Activated T-helper 1 cell treated with anti-CD3 and anti-CD28 coated beads, Interleukin-2, amount 50 U/mL, for 16 hours (primary cell): ENCODE data around the gene CYP4F3.
"Not testable (repeated sequence)": the region's sequence is repeated elsewhere in the genome, so short reads cannot be mapped to it uniquely, and the experiment has no call there.

Experiments used
- DNase-seq, 2 donors: peaks; one replicate each; pipeline ENCODE4 v3.0.0-alpha.2; 2020; ENCODE audit warnings: low read depth in 1 of 2, low spot score in 1 of 2

Gene CYP4F3

DNA sequence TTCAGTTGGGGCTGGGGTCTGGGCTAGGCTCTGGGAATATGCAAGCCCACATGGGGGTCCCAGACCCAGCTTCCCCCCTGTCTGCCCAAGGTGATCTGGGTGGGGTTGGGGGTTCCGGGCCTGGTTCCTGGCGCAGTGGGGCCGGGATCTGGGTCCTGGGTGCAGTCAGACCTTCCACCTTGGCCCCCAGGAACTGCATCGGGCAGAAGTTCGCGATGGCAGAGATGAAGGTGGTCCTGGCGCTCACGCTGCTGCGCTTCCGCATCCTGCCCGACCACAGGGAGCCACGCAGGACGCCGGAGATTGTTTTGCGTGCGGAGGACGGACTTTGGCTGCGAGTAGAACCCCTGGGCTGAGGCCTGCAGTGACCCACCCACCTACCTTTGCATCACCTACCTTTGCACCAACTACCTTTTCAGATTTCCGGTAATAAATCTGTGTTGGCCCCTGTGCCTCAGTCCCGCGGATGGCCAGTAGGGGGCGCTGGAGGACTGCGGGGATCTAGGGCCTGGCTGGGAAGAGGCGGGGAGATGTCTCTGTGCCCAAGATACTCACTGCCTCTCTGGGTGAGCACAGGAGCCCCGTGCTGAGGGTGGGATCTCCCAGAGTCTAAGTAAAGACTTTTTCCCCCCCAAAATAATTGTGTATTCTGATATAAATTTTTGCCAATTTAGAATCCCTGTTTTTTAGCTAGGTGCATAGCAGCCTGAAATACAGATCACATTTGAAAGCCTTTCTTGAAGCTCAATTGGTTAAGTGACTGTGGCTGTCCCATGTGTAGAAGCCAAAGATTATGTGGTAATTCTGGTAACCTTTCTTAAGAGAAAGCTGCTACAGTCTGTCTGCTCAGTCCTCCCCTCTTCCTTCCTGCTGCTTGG is 11.5 kb upstream of the CYP4F3 start:
- DNase-seq: peak; percentile 82 to 91

DNA sequence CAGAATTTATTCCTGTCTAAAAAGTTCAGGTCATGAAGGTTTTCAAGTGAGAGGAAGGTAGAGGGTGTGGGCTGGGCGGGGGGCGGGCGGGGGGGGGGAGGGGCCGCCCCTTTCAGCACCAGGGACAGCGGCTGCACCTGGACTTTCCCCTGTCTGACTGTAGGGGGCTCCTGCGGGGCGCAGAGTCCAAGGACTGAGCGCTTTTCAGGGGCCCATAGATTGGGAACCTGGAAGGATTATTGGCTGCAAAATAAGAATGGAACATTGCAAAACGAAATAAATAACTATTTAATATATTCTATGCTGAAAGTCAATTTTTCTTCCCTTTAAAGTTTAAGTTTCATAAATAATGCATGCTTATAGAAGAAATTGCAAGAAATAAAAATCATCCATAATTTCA is 8.9 kb upstream of the CYP4F3 start:
- no peak for DNase-seq

DNA sequence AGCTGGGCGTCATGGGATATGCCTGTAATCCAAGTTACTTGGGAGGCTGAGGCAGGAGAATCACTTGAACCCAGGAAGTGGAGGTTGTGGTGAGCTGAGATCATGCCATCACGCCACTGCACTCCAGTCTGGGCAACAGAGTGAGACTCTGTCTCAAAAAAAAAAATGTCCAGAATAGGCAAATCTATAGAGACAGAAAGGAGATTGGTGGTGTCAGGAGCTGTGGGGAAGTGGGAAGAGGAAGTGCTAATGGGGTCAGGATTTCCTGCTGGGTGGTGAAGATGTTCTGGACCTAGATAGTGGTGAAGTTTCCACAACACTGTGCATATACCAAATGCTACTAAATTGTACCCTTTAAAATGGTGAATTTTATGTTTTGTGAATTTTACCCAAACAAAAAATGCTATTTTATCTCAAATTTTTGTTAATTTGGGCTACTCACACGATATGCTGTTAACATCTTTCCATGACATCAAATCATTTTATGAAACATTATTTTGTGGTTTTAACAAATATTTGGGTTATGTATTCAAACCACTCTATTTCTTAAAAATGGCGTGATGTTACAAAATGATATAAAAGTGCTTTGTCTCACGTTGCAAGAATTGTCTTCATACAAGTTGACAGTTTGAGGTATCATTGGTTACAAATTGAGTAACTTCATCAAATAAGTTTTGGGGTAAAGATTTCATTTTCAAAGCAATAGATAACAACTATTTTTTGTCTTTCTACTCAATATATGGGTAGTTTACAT is 7.4 kb upstream of the CYP4F3 start:
- DNase-seq: no peak

DNA sequence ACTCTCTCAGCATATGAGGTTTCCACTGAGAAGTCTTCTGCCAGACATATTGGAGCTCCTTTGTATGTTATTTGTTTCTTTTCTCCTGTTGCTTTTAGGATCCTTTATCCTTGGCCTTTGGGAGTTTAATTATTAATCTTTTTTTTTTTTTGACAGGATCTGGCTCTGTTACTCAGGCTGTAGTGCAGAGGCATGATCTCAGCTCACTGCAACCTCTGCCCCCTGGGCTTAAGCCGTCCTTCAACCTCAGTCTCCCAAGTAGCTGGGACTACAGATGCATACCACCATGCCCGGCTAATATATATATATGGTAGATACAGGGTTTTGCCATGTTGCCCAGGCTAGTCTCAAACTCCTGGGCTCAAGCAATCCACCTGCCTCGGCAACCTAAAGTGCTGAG is 6.6 kb upstream of the CYP4F3 start:
- no peak for DNase-seq

DNA sequence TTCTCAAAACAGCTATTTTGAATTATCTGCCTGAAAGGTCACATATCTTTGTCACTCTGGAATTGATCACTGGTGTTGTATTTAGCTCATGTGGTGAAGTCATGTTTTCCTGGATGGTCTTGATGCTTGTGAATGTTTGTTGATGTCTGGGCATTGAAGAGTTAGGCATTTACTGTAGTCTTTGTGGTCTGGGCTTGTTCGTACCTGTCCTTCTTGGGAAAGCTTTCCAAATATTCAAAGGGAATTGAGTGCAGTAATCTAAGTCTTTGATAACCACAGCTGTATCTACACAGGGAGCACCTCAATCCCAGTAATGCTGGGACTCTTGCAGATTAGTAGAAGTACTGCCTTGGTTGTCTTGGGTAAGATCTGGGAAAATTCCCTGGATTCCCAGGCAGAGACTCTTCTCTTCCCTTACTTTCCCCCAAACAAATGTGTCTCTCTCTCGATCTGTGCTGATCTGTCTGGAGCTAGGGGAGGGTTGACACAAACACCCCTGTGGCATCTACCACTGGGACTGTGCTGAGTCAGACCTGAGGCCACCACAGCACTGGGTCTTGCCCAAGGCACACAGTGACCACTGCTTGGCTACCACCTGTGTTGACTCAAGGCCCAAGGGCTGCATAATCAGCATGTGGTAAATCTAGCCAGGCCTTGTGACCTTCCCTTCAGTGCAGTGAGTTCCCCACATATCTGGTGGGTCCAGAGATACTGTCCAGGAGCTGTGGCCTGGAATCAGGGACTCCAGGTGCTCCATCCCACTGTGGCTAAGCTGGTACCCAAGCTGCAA is 5.5 kb upstream of the CYP4F3 start:
- DNase-seq: no peak

DNA sequence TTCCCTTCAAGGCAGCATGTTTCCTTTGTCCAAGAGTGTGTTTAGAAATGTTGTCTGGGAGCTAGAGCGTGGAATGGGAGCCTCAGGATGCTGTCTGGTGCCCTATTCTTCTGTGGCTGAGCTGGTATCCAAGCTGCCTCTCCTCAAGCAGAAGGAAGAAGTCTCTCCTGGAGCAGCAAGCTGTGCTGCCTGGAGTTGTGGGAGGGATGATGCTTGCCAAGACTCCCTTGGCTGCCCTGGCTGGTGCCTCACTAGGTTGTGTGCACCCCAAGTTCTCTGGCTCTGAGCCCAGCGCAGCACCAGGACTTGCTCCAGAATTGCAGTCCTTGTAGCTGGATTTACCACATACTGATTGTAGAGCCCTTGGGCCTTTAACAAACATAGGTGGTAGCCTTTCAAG is 4.7 kb upstream of the CYP4F3 start:
- no peak for DNase-seq

DNA sequence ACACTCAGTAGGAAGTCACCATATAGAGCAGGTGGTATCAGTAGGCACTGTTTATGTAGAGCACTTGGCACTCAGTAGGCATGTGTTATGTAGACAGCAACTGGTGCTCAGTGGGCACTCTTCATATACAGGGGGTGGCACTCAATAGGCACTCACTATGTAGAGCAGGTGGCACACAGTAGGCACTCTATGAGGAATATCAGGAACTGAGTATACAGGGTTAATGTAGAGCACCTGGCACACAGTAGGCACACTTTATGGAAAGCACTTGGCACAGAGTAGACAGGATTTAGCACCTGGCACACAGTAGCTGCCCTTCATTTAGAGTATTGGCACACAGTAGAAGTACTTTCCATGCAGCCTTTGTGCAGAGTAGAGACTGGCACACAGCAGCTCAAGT is 1.1 kb upstream of the CYP4F3 start:
- no peak for DNase-seq

DNA sequence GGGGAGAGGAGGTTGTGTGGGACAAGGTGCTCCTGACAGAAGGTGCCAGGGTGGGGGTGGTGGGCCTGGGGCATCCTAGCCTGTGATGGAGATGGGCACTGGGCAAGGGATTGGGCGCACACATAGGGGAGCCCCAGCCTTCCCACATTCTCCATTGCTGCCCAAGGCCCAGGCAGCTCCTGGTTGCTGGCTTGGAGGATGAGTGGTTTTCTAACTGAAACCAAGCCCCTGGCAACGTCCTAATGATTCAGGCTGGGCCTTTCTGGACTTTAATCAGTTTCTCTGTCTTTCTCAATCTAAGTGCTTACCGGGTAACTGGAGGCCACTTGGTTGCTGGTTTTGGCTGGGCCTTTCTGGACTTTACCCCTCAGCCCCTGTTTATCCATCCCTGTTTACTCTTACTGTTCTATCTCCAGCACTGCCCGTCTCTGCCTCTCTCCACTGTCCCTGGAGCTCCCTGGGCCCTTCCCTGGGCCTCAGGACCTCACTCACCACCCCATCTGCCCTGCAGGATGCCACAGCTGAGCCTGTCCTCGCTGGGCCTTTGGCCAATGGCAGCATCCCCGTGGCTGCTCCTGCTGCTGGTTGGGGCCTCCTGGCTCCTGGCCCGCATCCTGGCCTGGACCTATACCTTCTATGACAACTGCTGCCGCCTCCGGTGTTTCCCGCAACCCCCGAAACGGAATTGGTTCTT is 354 bp downstream of the CYP4F3 start:
- no peak for DNase-seq

DNA sequence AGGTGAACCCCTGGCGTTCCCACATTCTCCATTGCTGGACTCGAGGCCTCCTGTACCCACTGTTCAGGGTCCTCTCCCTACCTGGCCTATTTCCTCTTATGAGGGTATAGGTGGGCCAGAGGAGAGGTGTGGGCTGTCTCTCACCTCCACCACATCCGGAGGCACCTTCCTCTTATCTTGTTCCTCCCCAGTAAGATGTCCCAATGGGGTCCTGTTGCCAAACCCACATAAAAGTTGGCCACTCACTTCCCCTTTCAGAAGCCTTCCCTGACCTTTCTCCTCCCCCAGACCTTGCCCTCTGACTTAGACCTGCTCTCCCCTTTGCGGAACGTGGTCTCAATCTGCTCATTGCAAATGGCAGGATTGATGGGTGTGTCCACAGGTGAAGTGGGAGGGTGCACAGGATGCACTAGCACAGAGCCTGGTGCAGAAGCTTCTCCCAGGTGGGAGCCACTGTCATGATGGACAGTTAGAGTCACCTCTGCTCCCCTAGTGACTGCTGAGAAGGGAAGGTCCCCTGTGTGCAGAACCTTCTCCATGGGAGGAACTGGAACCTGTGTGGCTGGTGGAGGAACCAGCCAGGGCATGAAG is 1.3 kb downstream of the CYP4F3 start:
- no peak for DNase-seq

DNA sequence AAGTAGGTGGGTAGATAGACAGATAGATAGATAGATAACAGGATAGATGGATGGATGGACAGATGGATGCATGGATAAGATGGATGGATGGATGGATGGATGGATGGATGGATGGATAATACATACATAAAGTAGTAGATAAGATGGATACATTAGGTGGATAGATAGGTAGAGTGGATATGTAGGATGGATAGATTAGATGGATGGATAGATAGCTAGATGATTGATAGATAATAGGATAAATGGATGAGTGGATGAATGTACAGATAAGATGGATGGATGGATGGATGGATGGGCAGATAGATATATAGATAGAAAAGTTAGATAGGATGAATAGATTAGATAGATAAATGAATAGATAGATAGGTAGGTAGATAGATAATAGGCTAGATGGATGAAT is 2.1 kb downstream of the CYP4F3 start:
- no peak for DNase-seq

DNA sequence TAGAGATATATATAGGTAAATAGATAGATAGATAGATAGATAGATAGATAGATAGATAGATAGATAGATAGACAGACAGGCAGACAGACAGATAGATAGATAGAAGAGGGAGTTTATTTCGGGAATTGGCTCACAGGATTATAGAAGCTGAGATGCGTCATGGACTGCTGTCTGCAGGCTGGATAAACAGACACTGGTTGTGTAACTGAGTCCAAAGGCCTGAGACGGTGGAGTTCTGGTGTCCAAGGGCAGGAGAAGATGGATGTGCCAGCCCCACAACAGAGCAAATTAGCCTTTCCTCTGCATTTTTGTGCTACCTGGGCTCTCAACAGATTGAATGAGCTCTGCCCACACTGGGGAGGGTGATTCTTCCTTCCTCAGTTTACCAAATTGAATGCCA is 2.7 kb downstream of the CYP4F3 start:
- DNase-seq: no peak

DNA sequence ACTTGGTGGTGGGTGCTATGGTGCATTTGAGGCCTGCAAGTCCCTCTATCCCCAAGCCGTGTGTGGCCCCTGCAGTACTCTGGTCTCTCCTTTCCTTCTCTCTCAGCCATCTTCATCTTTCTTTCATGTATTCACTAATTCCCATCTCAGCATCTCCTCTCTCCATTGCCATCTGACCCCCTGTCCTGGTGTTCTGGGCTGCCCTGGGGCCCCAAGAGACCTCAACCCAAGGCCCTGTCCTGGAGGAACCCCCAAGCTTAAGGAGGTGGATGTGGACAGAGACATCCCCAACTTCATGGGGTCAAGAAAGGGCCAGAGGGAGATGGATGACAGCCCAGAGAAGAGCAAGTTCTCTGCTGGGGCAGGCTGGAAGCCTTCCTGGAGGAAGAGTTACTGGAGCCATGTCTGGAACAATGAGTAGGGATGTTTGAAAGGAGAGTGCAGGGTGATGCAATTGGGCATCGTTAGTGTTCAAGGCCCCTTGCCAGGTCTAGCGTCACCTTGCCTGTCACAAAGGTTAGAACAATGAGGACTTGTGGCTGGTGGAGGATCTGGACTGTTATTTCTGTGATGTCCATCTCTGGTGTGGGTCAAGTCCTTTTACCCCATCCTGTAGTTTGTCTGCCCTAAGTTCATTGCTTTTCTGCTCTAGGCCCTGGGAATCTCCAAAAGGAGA is 3.5 kb downstream of the CYP4F3 start:
- DNase-seq: no peak

DNA sequence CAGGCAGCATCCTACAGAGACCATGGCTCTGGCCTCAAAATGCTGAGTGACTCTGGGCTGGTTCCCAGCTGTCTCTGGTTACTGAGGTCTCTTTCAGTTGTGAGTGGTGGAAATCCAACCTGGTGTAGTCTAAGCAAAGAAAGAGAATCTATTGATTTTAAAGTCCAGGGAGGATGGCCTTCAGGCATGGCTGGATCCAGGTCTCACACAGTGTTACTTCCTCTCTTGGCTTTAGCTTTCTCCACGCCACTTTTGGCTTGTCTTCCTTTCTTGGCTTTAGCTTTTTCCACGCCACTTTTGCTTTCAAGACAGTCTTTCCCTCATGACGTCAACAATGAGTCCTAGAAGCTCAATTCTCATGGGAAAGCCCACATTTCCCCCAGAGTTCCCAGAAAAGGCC is 4.1 kb downstream of the CYP4F3 start:
- DNase-seq: no peak

DNA sequence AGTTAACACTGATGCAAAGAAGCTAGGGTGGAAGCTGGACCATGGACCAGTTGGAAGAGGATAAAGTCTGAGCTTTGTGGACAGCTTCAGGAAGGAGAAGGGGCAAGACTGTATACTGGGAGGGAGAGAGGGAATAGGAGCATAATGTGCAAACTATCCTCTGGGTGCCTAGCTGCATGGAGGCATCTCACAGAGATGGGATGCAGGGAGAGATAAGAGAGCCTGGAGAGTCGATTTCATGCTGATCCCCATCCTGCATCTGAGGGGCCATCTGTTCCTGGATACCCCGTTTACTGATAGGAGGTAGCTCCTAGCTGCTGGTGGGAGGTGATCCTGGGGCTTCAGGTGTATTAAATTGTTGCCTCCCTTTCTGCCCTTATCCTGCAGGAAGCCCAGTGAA is 8.8 kb downstream of the CYP4F3 start:
- DNase-seq: no peak

DNA sequence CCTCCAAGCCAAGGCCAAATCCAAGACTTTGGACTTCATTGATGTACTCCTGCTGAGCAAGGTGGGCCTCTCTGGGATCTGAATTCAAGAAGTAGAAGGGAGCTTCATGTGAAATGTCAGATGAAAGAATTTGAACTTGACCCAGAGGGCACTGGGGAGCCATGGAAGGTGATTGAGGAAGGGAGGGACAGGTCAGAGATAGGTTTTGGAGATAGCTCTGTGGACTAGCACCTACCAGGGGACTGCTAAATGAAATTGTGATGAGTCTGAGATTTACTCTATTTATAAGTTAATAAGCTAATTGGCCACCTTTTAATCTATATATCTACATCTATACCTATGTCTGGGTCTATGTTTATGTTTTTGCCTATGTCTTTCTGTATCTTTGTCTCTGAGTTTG is 9.4 kb downstream of the CYP4F3 start:
- DNase-seq: not testable (repeated sequence)

DNA sequence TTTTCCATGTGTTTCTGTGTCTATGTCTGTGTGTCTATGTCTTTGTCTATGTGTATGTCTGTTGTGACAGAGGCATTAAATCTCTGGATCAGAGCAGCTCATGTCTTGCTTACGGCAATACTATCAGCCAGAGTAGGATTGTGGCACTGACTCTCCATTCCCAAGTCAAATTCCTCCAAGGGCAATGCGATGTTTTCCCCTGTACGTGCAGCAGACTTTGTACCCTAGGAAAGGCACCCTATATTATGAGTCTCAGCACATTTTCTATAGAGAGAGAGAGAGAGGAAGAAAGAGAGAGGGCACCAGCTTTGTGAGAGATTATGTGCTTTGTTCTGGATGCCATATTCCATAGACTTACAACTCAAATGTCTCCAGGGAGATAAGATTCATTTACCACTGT is 11.1 kb downstream of the CYP4F3 start:
- DNase-seq: no peak

DNA sequence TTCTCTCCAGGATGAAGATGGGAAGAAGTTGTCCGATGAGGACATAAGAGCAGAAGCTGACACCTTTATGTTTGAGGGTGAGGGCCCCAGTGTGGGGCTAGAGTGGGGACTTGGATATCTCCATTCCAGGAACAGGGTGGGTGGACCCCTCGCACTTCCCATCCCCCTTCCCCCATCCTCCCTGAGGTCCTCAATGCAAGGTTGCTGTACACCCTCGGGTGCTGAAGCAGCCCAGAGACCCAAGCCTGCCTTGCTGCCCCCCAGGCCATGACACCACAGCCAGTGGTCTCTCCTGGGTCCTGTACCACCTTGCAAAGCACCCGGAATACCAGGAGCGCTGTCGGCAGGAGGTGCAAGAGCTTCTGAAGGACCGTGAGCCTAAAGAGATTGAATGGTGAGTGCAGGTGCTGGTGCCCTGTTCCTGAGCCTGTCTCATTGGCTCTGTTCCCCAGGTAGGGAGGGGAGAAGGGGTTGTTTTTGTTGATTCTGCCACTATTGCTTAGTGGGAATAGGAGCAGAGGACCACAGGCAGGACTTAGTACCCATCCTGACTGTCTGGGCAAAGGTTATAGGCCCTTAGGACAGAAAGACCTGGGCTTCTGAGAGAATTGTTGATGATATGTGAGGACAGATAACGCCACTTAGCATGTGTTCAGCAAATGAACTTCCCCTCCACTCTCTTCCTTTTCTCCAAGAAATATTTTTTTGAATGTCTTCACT is 12.0 kb downstream of the CYP4F3 start:
- DNase-seq: no peak

DNA sequence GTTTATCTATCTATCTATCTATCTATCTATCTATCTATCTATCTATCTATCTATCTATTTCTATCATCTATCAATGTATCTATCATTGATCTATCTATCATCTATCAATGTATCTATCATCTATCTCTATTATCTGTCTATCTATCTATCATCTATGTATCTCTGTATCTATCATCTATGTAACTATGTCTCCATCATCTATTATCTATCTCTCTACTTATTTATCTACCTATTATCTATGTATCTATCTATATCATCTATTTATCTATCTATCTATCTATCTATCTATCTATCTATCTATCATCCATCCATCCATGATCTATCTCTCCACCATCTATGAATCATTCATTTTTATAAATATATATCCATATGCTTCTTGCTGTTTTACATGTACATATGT is 15.8 kb downstream of the CYP4F3 start:
- no peak for DNase-seq

DNA sequence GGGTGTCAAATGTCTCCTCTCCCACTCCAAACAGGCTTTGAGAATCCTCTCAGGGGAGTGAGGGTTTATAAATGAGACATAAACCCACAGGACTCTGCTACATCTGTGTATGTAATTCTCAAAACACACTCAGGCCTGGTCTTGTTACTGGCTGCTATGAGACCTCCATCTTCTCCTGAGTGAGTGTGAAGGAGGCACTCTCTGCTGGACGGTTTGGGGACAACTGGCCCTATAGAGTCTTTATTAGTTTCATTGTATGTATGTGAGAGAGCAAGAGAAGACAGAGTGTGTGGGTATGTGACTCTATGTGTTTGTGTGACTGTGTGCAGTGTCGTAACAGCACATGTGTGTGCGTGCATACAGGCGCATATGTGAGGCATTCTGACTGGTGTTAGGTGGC is 22.6 kb downstream of the CYP4F3 start:
- no peak for DNase-seq

DNA sequence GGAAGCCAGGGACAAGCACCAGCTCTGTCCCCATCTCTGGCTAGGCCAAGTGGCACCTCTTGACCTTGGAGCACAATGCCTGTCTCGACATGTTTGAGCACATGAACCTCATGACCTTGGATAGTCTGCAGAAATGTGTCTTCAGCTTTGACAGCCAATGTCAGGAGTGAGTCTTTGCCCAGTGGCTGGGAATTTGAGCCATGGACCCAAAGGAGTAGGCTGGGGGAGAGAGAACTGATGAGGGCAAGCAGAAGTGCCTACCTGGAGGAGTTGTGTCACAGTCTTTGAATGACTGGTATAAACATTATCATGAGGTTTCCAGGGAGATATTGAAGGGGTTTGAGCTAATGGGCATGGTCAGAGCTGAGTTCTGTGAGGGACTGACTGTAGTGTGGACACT is 25.5 kb downstream of the CYP4F3 start:
- no peak for DNase-seq
